Measurements from ENCODE around the gene TTC12. TPM values are rescaled to one million over a fixed set of nuclear protein-coding genes. Genes with fewer than 3 reads are reported as not detected.

TTC12 gene
- total and polyA plus RNA-seq, 2 of the 13 experiments (the other 11 are each of a cell fraction or from before 2014, with no cell fraction given), result 5.4 to 11.6 TPM

DNA sequence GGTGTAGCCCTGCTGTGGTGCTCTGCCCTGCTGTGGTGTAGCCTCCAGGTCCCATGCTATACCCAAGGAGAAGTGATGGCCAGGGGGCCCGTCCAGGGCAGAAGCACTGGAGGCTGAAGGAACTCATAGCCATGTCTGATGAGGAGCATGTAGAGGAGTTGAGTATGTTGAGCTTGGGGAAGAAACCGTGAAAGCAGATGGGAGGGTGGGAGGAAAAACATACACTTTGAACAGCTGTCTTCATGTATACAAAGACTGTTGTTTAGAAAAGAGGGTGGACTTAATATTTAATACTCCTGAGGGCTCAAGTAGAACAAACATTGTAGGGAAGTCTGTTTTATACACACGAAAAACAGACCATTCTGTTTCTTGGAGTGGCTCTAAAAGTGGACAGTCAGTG is 26.6 kb upstream of the TTC12 start:
- no peak for FAIRE-seq
- Histone ChIP-seq H3K79me2 (ENCODE audit: insufficient read depth, low read length) (no peaks in the 10 kb centered on the region), H3K9ac (ENCODE audit: insufficient read depth, low read depth, low read length) (no peak overlapping the region), H3K4me1 (ENCODE audit: insufficient read depth, low read length) (peaks cover 33% of the 10 kb centered on the region), H3K27me3 (ENCODE audit: control insufficient read depth in 1 of 2, insufficient read depth in 2 of 2, low read length in 2 of 2) (no peaks in the 10 kb centered on the region; a peak in 1 of 5 replicates), H3K9me3 (ENCODE audit: low read length) (no peaks in the 10 kb centered on the region), H4K20me1 (ENCODE audit: insufficient read depth, low read length) (no peaks in the 10 kb centered on the region), H3K4me2 (ENCODE audit: low read depth, low read length) (peak overlapping the region; percentile 30), H2AFZ (ENCODE audit: low read length) (no peak overlapping the region), H3K4me3 (replicated peaks in 1 of 3; ENCODE audit: insufficient read depth in 1 of 3, low read depth in 2 of 3, low read length in 3 of 3) (no peak overlapping the region; a peak in 1 of 6 replicates), H3K27ac (ENCODE audit: extremely low read length, insufficient read depth, low read length) (no peak overlapping the region), H3K36me3 (replicated peaks in 1 of 2; ENCODE audit: control insufficient read depth in 1 of 2, insufficient read depth in 2 of 2, low read length in 2 of 2) (no peaks in the 10 kb centered on the region)
- POLR2A ChIA-PET, result no interaction called here
- in situ Hi-C loops (cut with HindIII; ENCODE audit: extremely low pct_ligation_motif_present, low pct_unique_long_range_greater_than_20kb), result loop anchor here (10.0 to 25.0 kb wide), 2 partner anchors 450 to 1003 kb away; no protein-coding TSS in a partner anchor
- BruUV-seq (replicated peaks), result no TSS peak
- no peak for DNase-seq (ENCODE audit: low spot score)
- CTCF ChIA-PET (ENCODE audit: low intra/inter-chr PET ratio, low total read pairs), result interaction anchor here (4.4 kb wide), 1 partner anchor 699 kb away, joined by 54 read pairs; no protein-coding TSS in a partner anchor
- WGBS (ENCODE audit: low lambda C conversion rate), result 0% methylated on average over 3 of the region's 3 CpGs
- intact Hi-C loops (cut with micrococcal nuclease; ENCODE audit: unreplicated experiment), result loop anchor here (2.0 to 10.0 kb wide), 2 partner anchors 489 to 1073 kb away; no protein-coding TSS in a partner anchor
- TF ChIP-seq RBAK (CRISPR knock-in tag; IDR thresholded peaks at IDR 0.05) (no peak), ZFP36L2 (CRISPR knock-in tag; IDR thresholded peaks at IDR 0.05) (no peak), ZNF34 (CRISPR knock-in tag; IDR thresholded peaks at IDR 0.05; ENCODE audit: borderline replicate concordance) (no peak), CBX1 (IDR thresholded peaks at IDR 0.05; ENCODE audit: low read depth) (no peak), ZNF607 (CRISPR knock-in tag; IDR thresholded peaks at IDR 0.05; ENCODE audit: borderline replicate concordance) (no peak), ZEB1 (IDR thresholded peaks at IDR 0.05; ENCODE audit: insufficient replicate concordance, low read depth) (no peak), GFI1 (CRISPR knock-in tag; IDR thresholded peaks at IDR 0.05; ENCODE audit: borderline replicate concordance) (no peak), DBP (CRISPR knock-in tag; IDR thresholded peaks at IDR 0.05; ENCODE audit: not compliant biosample characterization) (no peak), HOXA3 (CRISPR knock-in tag; IDR thresholded peaks at IDR 0.05) (no peak), TMF1 (CRISPR knock-in tag; IDR thresholded peaks at IDR 0.05; ENCODE audit: low read depth) (no peak), XBP1 (CRISPR knock-in tag; IDR thresholded peaks at IDR 0.05) (no peak), CENPBD1 (CRISPR knock-in tag; IDR thresholded peaks at IDR 0.05; ENCODE audit: borderline replicate concordance, low read depth) (no peak), CREB1 (IDR thresholded peaks at IDR 0.05) (no peak), CREB1 (CRISPR knock-in tag; IDR thresholded peaks at IDR 0.05) (no peak)
- TF ChIP-seq, protein P1, sequence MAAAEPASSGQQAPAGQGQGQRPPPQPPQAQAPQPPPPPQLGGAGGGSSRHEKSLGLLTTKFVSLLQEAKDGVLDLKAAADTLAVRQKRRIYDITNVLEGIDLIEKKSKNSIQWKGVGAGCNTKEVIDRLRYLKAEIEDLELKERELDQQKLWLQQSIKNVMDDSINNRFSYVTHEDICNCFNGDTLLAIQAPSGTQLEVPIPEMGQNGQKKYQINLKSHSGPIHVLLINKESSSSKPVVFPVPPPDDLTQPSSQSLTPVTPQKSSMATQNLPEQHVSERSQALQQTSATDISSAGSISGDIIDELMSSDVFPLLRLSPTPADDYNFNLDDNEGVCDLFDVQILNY (CRISPR knock-in tag; conservative IDR thresholded peaks at IDR 0.05), result no peak
- TF ChIP-seq, protein P2, sequence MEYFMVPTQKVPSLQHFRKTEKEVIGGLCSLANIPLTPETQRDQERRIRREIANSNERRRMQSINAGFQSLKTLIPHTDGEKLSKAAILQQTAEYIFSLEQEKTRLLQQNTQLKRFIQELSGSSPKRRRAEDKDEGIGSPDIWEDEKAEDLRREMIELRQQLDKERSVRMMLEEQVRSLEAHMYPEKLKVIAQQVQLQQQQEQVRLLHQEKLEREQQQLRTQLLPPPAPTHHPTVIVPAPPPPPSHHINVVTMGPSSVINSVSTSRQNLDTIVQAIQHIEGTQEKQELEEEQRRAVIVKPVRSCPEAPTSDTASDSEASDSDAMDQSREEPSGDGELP (IDR thresholded peaks at IDR 0.05; ENCODE audit: borderline replicate concordance, low read depth), result no peak
- TF ChIP-seq, protein P3, sequence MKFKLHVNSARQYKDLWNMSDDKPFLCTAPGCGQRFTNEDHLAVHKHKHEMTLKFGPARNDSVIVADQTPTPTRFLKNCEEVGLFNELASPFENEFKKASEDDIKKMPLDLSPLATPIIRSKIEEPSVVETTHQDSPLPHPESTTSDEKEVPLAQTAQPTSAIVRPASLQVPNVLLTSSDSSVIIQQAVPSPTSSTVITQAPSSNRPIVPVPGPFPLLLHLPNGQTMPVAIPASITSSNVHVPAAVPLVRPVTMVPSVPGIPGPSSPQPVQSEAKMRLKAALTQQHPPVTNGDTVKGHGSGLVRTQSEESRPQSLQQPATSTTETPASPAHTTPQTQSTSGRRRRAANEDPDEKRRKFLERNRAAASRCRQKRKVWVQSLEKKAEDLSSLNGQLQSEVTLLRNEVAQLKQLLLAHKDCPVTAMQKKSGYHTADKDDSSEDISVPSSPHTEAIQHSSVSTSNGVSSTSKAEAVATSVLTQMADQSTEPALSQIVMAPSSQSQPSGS (CRISPR knock-in tag; IDR thresholded peaks at IDR 0.05), result no peak
- no peak for ATAC-seq

Data from HepG2 (cell line).